SIG-M5 (cell line): ENCODE results near the gene SGCE.
"Not testable (repeated sequence)": the region's sequence is repeated elsewhere in the genome, so short reads cannot be mapped to it uniquely, and the experiment has no call there.

Experiments
- DNase-seq: peaks from one replicate; lab custom pipeline; 2025; lab: John Stamatoyannopoulos, UW

SGCE gene

GRCh38 chr7:94655848-94656657 lies at the start of gene SGCE:
Gene SGCE, minus strand, starts transcription at chr7:94656133. Its CDS starts 35 bp downstream, at chr7:94656098.
- DNase-seq: no peak

GRCh38 chr7:94705155-94706021 lies 49.5 kb upstream of the SGCE start:
- DNase-seq: not testable (repeated sequence)

GRCh38 chr7:94701555-94701973 lies 45.6 kb upstream of the SGCE start:
- no peak for DNase-seq

- no peak for DNase-seq
These were observed 45.1 kb upstream of the SGCE start for GRCh38 chr7:94700926-94701554.

GRCh38 chr7:94698275-94698674 lies 42.3 kb upstream of the SGCE start:
- no peak for DNase-seq

- no peak for DNase-seq
These were observed 41.4 kb upstream of the SGCE start for GRCh38 chr7:94697035-94697974.

- DNase-seq: no peak
These were observed 31.9 kb upstream of the SGCE start for GRCh38 chr7:94687810-94688209.

GRCh38 chr7:94687076-94687475 lies 31.1 kb upstream of the SGCE start:
- DNase-seq: no peak

- no peak for DNase-seq
These were observed 27.1 kb upstream of the SGCE start for GRCh38 chr7:94683066-94683465.

GRCh38 chr7:94679358-94679757 lies 23.4 kb upstream of the SGCE start:
- DNase-seq: no peak

- DNase-seq: no peak
These were observed 20.5 kb upstream of the SGCE start for GRCh38 chr7:94676431-94676830.

GRCh38 chr7:94675356-94675755 lies 19.4 kb upstream of the SGCE start:
- no peak for DNase-seq

- no peak for DNase-seq
These were observed 15.7 kb upstream of the SGCE start for GRCh38 chr7:94671444-94672235.

GRCh38 chr7:94669773-94670495 lies 14.0 kb upstream of the SGCE start:
- DNase-seq: no peak

GRCh38 chr7:94666879-94667587 lies 11.1 kb upstream of the SGCE start:
- no peak for DNase-seq

- no peak for DNase-seq
These were observed 9.5 kb upstream of the SGCE start for GRCh38 chr7:94665426-94665825.

GRCh38 chr7:94664023-94664422 lies 8.1 kb upstream of the SGCE start:
- no peak for DNase-seq

- DNase-seq: no peak
These were observed 6.6 kb upstream of the SGCE start for GRCh38 chr7:94662548-94662947.

GRCh38 chr7:94660006-94660405 lies 4.1 kb upstream of the SGCE start:
- DNase-seq: no peak
